Measurements from ENCODE around the gene TMEM123. TPM values are rescaled to one million over a fixed set of nuclear protein-coding genes. Genes with fewer than 3 reads are reported as not detected.

TMEM123 gene
- total and polyA plus RNA-seq, 2 donors (not counting 3 experiments of a cell fraction or from before 2014, with no cell fraction given): 201 to 257 TPM

GRCh38 chr11:102415304-102415916 lies 37.2 kb downstream of the TMEM123 start:
- CTCF ChIA-PET: interaction anchor here (2.0 kb wide), 1 partner anchor 11 kb away, joined by 6 read pairs; no protein-coding TSS in a partner anchor
- peaks cover 96% of the 10 kb centered on the region for H3K79me2 ChIP-seq (ENCODE audit: control insufficient read depth, insufficient read depth, low read length)
- no peak for TF ChIP-seq POLR2A (IDR thresholded peaks at IDR 0.05; ENCODE audit: low read depth, low read length)
- no peak for TF ChIP-seq JUN (IDR thresholded peaks at IDR 0.05; ENCODE audit: borderline replicate concordance, insufficient read depth, insufficient read length, low read depth)
- no peak for TF ChIP-seq MAX (IDR thresholded peaks at IDR 0.05; ENCODE audit: insufficient read depth, insufficient read length)

GRCh38 chr11:102414559-102414958 lies 38.0 kb downstream of the TMEM123 start:
- peaks cover 92% of the 10 kb centered on the region for H3K79me2 ChIP-seq (ENCODE audit: control insufficient read depth, insufficient read depth, low read length)
- DNase-seq (ENCODE audit: low read depth, low spot score): no peak
- CTCF ChIA-PET: interaction anchor here (1.5 to 2.0 kb wide), 2 partner anchors 12 to 82 kb away, joined by 3 to 6 read pairs; no protein-coding TSS in a partner anchor

More at GRCh38 chr11:102415304-102415916, 37.2 kb downstream of the TMEM123 start:
- Histone ChIP-seq H3K9me3 (replicated peaks; ENCODE audit: control insufficient read depth, insufficient read depth, low read length) (no peaks in the 10 kb centered on the region), H4K20me1 (replicated peaks; ENCODE audit: control insufficient read depth, extremely low read depth, insufficient read depth, low read length) (no peaks in the 10 kb centered on the region), H3K4me3 (replicated peaks in 1 of 3; ENCODE audit: insufficient read depth in 1 of 3, low read depth in 1 of 3, low read length in 3 of 3) (no peak overlapping the region), H3K27me3 (ENCODE audit: control insufficient read depth in 2 of 2, insufficient read depth in 2 of 2, low read length in 2 of 2) (no peaks in the 10 kb centered on the region), H3K9me1 (replicated peaks; ENCODE audit: control insufficient read depth, extremely low read depth, insufficient read depth, low read length) (no peaks in the 10 kb centered on the region), H3K27ac (ENCODE audit: insufficient read depth, low read depth, low read length) (no peak overlapping the region), H2AFZ (ENCODE audit: low read depth, low read length) (no peak overlapping the region), H3K36me3 (ENCODE audit: control insufficient read depth in 2 of 2, extremely low read depth in 1 of 2, insufficient read depth in 2 of 2, low read length in 2 of 2) (peaks cover 0 to 2% of the 10 kb centered on the region in 2 experiments), H3K9ac (replicated peaks; ENCODE audit: extremely low read depth, insufficient read depth, low read length) (no peak overlapping the region), H3K4me2 (ENCODE audit: insufficient read depth, low read length) (no peak overlapping the region), H3K4me1 (ENCODE audit: control insufficient read depth, extremely low read depth, insufficient read depth, low read length) (no peaks in the 10 kb centered on the region)
- BruUV-seq (replicated peaks): no TSS peak
- dilution Hi-C loops (cut with MboI; ENCODE audit: extremely low pct_ligation_motif_present, low sequenced_read_pairs): no loop called here
- POLR2A ChIA-PET: no interaction called here
- no peak for DNase-seq (ENCODE audit: low read depth, low spot score)
- FAIRE-seq: no peak
- intact Hi-C loops (cut with micrococcal nuclease): no loop called here

More at GRCh38 chr11:102414559-102414958, 38.0 kb downstream of the TMEM123 start:
- H3K27ac ChIP-seq (ENCODE audit: insufficient read depth, low read depth, low read length): no peak overlapping the region
- H3K4me3 ChIP-seq (replicated peaks in 1 of 3; ENCODE audit: insufficient read depth in 1 of 3, low read depth in 1 of 3, low read length in 3 of 3): no peak overlapping the region
- peaks cover 0 to 4% of the 10 kb centered on the region in 2 experiments for H3K36me3 ChIP-seq (ENCODE audit: control insufficient read depth in 2 of 2, extremely low read depth in 1 of 2, insufficient read depth in 2 of 2, low read length in 2 of 2)
- POLR2A ChIA-PET: no interaction called here
- intact Hi-C loops (cut with micrococcal nuclease) (no loop called here), dilution Hi-C loops (cut with MboI; ENCODE audit: extremely low pct_ligation_motif_present, low sequenced_read_pairs) (no loop called here)
- no TSS peak for BruUV-seq (replicated peaks)
- H2AFZ ChIP-seq (ENCODE audit: low read depth, low read length): no peak overlapping the region
- no peak for TF ChIP-seq POLR2A (IDR thresholded peaks at IDR 0.05; ENCODE audit: low read depth, low read length)
- TF ChIP-seq CTCF (IDR thresholded peaks at IDR 0.05; ENCODE audit: extremely low read depth in 1 of 2, insufficient read depth in 1 of 2, low read depth in 1 of 2, low read length in 2 of 2): no peak
- TF ChIP-seq POLR2AphosphoS5 (IDR thresholded peaks at IDR 0.05; ENCODE audit: insufficient read depth, low read depth, low read length): no peak
- TF ChIP-seq GATA2 (IDR thresholded peaks at IDR 0.05; ENCODE audit: insufficient read depth, insufficient read length, low read depth, low read length): no peak
- TF ChIP-seq EZH2 (IDR thresholded peaks at IDR 0.05; ENCODE audit: borderline replicate concordance, low read depth, low read length, severe bottlenecking): no peak
- TF ChIP-seq FOS (IDR thresholded peaks at IDR 0.05; ENCODE audit: borderline replicate concordance, insufficient read depth, low read length): no peak
- TF ChIP-seq JUN (IDR thresholded peaks at IDR 0.05; ENCODE audit: borderline replicate concordance, insufficient read depth, insufficient read length, low read depth): no peak
- TF ChIP-seq MAX (IDR thresholded peaks at IDR 0.05; ENCODE audit: insufficient read depth, insufficient read length): no peak
- no peak for TF ChIP-seq MYC (IDR thresholded peaks at IDR 0.05; ENCODE audit: low read depth, low read length)
- H3K27me3 ChIP-seq (ENCODE audit: control insufficient read depth in 2 of 2, insufficient read depth in 2 of 2, low read length in 2 of 2): no peaks in the 10 kb centered on the region
- no peak for FAIRE-seq
- H3K9me1 ChIP-seq (replicated peaks; ENCODE audit: control insufficient read depth, extremely low read depth, insufficient read depth, low read length): no peaks in the 10 kb centered on the region
- H4K20me1 ChIP-seq (replicated peaks; ENCODE audit: control insufficient read depth, extremely low read depth, insufficient read depth, low read length): no peaks in the 10 kb centered on the region
- H3K9me3 ChIP-seq (replicated peaks; ENCODE audit: control insufficient read depth, insufficient read depth, low read length): no peaks in the 10 kb centered on the region
- H3K4me1 ChIP-seq (ENCODE audit: control insufficient read depth, extremely low read depth, insufficient read depth, low read length): no peaks in the 10 kb centered on the region
- no peak overlapping the region for H3K4me2 ChIP-seq (ENCODE audit: insufficient read depth, low read length)
- no peak overlapping the region for H3K9ac ChIP-seq (replicated peaks; ENCODE audit: extremely low read depth, insufficient read depth, low read length)
